Stimulated activated CD8-positive, alpha-beta memory T cell treated with anti-CD3 and anti-CD28 coated beads, Interleukin-4, amount 100 ng/mL, for 1 hour (primary cell): ENCODE results near the gene PKN2.
"Not testable (repeated sequence)": the region's sequence is repeated elsewhere in the genome, so short reads cannot be mapped to it uniquely, and the experiment has no call there.

ENCODE experiments used
- DNase-seq, 2 donors: peaks; one replicate each; pipeline ENCODE4 v3.0.0-alpha.2; 2020; ENCODE audit warnings: low read depth in 2 of 2, low spot score in 1 of 2

Gene PKN2

GRCh38 chr1:88876573-88877365 is 192.7 kb downstream of the PKN2 start:
- DNase-seq: no peak

DNA sequence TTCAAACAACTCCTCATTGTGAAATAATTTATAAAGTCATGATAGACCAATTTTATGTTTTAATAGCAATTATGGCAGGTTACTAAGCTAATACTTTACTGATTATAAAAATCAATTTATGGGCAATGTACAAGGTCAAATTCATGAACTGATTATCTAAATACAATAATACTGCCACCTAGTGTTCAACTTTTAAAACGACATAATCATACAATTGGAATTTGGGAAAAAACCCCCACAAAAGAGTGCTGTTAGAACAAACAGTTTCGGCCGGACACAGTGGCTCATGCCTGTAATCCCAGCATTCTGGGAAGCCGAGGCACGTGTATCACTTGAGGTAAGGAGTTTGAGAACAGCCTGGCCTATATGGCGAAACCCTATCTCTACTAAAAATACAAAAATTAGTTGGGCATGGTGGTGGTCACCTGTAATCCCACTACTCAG is 193.3 kb downstream of the PKN2 start:
- no peak for DNase-seq

DNA sequence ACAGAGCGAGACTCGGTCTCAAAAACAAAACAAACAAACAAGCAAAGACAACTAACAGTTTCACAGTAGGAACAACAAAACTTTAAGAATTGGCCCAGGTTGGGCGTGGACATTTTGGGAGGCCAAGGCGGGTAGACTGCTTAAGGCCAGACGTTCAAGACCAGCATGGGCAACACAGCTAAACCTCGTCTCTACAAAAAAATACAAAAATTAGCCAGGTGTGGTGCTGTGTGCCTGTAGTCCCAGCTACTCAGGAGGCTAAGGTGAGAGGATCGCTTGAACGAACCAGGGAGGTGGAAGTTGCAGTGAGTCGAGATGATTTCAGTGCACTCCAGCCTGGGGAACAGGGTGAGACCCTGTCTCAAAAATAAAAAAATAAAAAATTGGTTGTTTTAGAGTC is 193.8 kb downstream of the PKN2 start:
- DNase-seq: no peak

DNA sequence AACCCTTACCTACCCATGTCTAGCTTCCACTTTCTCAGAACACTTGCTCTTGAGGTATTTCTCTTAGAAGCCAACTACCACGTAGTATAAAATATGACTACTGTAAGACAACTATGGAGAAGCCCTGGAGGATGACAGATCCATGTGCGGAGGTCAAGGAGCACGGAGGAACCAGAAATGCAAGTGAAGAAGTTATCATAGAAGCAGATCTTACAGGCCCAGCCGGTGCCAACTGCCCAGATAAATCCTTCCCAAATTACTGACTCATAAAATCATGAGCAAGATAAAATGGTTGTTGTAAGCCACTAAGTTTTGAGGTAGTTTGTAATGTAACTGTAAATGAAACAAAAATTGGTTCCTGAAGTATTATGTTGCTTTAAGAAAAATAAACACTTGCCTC is 194.7 kb downstream of the PKN2 start:
- DNase-seq: no peak

- not testable (repeated sequence) for DNase-seq
Measured at GRCh38 chr1:88880717-88881116, 196.6 kb downstream of the PKN2 start.

GRCh38 chr1:88883156-88883555 is 199.1 kb downstream of the PKN2 start:
- no peak for DNase-seq
